Measurements from ENCODE around the gene HPS5. TPM values are rescaled to one million over a fixed set of nuclear protein-coding genes. Genes with fewer than 3 reads are reported as not detected.

The HPS5 gene, protein sequence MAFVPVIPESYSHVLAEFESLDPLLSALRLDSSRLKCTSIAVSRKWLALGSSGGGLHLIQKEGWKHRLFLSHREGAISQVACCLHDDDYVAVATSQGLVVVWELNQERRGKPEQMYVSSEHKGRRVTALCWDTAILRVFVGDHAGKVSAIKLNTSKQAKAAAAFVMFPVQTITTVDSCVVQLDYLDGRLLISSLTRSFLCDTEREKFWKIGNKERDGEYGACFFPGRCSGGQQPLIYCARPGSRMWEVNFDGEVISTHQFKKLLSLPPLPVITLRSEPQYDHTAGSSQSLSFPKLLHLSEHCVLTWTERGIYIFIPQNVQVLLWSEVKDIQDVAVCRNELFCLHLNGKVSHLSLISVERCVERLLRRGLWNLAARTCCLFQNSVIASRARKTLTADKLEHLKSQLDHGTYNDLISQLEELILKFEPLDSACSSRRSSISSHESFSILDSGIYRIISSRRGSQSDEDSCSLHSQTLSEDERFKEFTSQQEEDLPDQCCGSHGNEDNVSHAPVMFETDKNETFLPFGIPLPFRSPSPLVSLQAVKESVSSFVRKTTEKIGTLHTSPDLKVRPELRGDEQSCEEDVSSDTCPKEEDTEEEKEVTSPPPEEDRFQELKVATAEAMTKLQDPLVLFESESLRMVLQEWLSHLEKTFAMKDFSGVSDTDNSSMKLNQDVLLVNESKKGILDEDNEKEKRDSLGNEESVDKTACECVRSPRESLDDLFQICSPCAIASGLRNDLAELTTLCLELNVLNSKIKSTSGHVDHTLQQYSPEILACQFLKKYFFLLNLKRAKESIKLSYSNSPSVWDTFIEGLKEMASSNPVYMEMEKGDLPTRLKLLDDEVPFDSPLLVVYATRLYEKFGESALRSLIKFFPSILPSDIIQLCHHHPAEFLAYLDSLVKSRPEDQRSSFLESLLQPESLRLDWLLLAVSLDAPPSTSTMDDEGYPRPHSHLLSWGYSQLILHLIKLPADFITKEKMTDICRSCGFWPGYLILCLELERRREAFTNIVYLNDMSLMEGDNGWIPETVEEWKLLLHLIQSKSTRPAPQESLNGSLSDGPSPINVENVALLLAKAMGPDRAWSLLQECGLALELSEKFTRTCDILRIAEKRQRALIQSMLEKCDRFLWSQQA
- total RNA-seq = 43.2 TPM

GRCh38 chr11:18321969-18322711 is at the start of gene HPS5, which contains the start of gene GTF2H1:
HPS5 (minus strand) TSS chr11:18322140; CDS start chr11:18317858, 4,282 bp downstream.
GTF2H1 (plus strand) TSS chr11:18322567; CDS start chr11:18333075, 10,508 bp downstream.

DNA sequence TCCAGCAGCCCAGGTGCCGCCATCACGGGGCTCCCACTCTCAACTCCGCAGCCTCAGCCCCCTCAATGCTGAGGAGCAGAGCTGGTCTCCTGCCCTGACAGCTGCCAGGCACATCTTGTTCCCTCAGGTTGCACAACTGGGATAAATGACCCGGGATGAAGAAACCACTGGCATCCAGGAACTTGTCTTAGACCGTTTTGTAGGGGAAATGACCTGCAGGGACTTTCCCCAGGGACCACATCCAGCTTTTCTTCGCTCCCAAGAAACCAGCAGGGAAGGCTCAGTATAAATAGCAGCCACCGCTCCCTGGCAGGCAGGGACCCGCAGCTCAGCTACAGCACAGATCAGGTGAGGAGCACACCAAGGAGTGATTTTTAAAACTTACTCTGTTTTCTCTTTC is 56.0 kb downstream of the HPS5 start, which contains the start of gene SAA1:
Gene SAA1, plus strand, starts transcription at position 316 of the 400 bp plus-strand sequence. CDS start 624 bp downstream, outside the sequence.

DNA sequence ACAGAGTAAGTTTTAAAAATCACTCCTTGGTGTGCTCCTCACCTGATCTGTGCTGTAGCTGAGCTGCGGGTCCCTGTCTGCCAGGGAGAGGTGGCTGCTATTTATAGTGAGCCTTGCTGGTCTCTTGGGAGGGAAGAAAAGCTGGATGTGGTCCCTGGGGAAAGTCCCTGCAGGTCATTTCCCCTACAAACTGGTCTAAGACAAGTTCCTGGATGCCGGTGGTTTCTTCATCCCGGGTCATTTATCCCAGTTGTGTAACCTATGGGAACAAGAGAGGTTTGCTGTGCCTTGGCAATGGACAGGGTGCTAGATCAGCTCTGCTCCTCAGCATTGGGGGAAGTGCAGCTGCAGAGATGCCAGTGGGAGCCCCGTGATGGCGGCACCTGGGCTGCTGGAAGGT is 73.4 kb downstream of the HPS5 start, which contains the start of gene SAA2:
Gene SAA2, minus strand, starts transcription at position 108 of the 400 bp plus-strand sequence. CDS start 657 bp downstream, outside the sequence.

DNA sequence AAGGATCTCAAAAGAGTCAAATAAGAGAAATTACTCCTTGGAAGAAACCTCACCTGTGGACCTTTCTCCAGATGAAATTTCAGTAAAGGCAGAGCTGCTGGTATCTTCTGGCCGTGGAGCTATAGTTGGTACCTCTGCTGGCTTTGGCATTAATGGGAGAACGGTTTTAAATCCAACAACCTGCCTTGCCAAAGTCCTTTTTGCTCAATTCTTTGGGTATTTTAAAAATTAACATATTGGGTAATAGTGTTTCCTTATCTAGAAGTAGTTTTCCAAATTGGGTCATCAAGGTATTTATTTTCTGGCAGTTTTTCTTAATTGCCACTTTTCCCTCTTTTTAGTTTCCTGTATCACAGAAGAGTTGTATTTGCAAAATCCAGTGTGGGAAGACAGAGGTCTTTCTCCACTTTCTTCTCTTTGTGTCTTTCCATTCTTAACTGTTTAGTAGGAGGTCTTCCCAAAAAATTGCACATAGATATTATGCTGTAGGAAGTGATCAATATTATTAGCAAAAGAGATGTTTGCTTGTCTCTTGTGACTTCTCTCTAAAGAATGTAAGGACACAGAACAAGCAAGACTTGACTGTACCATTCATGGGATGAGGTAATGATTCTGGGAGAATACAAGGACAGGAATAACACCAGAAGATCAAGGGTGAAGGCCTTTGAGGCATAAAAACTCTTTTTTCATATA is 85.1 kb downstream of the HPS5 start, which contains the start of gene SAA4:
Gene SAA4, minus strand, starts transcription at position 139 of the 693 bp plus-strand sequence. CDS start 876 bp downstream, outside the sequence.

Other genes with a start within 250 kb of the HPS5 start
- 24.8 TPM for gene SAAL1, start 216.1 kb downstream of the HPS5 start, total RNA-seq
- gene MRGPRX3, start 189.6 kb downstream of the HPS5 start, total RNA-seq = not detected
- not detected for gene MRGPRX4, start 149.3 kb downstream of the HPS5 start, total RNA-seq
- gene SAA4, start 85.3 kb downstream of the HPS5 start, total RNA-seq = not detected
- gene SAA2, start 73.5 kb downstream of the HPS5 start, total RNA-seq = 0.99 TPM
- not detected for gene SAA1, start 55.9 kb downstream of the HPS5 start, total RNA-seq
- gene GTF2H1, start 427 bp upstream of the HPS5 start, total RNA-seq = 94.6 TPM
- 507 TPM for gene LDHA, start 72.4 kb upstream of the HPS5 start, total RNA-seq
- gene LDHC, start 90.2 kb upstream of the HPS5 start, total RNA-seq = not detected
- gene LDHAL6A, start 133.7 kb upstream of the HPS5 start, total RNA-seq = not detected
- gene TSG101, start 204.8 kb upstream of the HPS5 start, total RNA-seq = 108 TPM

Measured in camera-type eye (tissue), 1 donor.